Stomach (tissue), 4 donors: ENCODE data around the gene DHRSX.

Source experiments
- POLR2A ChIP-seq, 4 donors: fragments of 450-650 bp; IDR thresholded peaks; one replicate each; pipeline ENCODE4 v1.6.1; 2016; ENCODE audit warnings: antibody characterized with exemption in 4 of 4, control low read depth in 2 of 4, mild to moderate bottlenecking in 1 of 4, moderate library complexity in 1 of 4
- POLR2AphosphoS5 ChIP-seq, 3 donors: sonication (generic); formaldehyde crosslinking; IDR thresholded peaks; one replicate each; pipeline ENCODE4 v1.6.1; 2016; ENCODE audit warnings: antibody characterized with exemption in 3 of 3
- TF ChIP-seq, protein P1 (sequence below), 7 experiments: fragments of 450-650 bp in 4 of 7; fragments of 200-600 bp in 3 of 7; sonication (generic) in 3 of 7; IDR thresholded peaks; one replicate each; pipeline ENCODE4 v1.5.1; 2016 to 2019; ENCODE audit warnings: antibody characterized with exemption in 7 of 7, control low read depth in 2 of 7, mild to moderate bottlenecking in 1 of 7

- TF ChIP-seq, protein P1, sequence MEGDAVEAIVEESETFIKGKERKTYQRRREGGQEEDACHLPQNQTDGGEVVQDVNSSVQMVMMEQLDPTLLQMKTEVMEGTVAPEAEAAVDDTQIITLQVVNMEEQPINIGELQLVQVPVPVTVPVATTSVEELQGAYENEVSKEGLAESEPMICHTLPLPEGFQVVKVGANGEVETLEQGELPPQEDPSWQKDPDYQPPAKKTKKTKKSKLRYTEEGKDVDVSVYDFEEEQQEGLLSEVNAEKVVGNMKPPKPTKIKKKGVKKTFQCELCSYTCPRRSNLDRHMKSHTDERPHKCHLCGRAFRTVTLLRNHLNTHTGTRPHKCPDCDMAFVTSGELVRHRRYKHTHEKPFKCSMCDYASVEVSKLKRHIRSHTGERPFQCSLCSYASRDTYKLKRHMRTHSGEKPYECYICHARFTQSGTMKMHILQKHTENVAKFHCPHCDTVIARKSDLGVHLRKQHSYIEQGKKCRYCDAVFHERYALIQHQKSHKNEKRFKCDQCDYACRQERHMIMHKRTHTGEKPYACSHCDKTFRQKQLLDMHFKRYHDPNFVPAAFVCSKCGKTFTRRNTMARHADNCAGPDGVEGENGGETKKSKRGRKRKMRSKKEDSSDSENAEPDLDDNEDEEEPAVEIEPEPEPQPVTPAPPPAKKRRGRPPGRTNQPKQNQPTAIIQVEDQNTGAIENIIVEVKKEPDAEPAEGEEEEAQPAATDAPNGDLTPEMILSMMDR (IDR thresholded peaks at IDR 0.05), result no peak
- TF ChIP-seq POLR2A (IDR thresholded peaks at IDR 0.05), result no peak
- no peak for TF ChIP-seq POLR2AphosphoS5 (IDR thresholded peaks at IDR 0.05)
Measured at GRCh38 chrX:2385224-2385623, 115.6 kb downstream of the DHRSX start.
